ENCODE data around the gene SYS1.
"Not testable (repeated sequence)": the region's sequence is repeated elsewhere in the genome, so short reads cannot be mapped to it uniquely, and the experiment has no call there.

SYS1 gene

GRCh38 chr20:45350795-45351194, 12.2 kb upstream of the SYS1 start:
- intact Hi-C loops (cut with DNase I); DNase-seq: not testable (repeated sequence)

- no peak for DNase-seq
- intact Hi-C loops (cut with DNase I) = no loop called here
These were observed 10.2 kb upstream of the SYS1 start for GRCh38 chr20:45352729-45353128.

GRCh38 chr20:45353746-45354145, 9.2 kb upstream of the SYS1 start:
- no peak for DNase-seq
- intact Hi-C loops (cut with DNase I) = no loop called here

GRCh38 chr20:45354423-45355208, 8.3 kb upstream of the SYS1 start:
- no peak for DNase-seq
- intact Hi-C loops (cut with DNase I) = no loop called here

GRCh38 chr20:45355209-45356084, 7.5 kb upstream of the SYS1 start:
- intact Hi-C loops (cut with DNase I) = no loop called here
- DNase-seq = no peak

- peak in 36 of 42 donors; percentile 20 to 79 (median 51) for DNase-seq
- intact Hi-C loops (cut with DNase I) = no loop called here
These were observed 4.5 kb upstream of the SYS1 start for GRCh38 chr20:45358282-45359068.

GRCh38 chr20:45359069-45359405, 3.9 kb upstream of the SYS1 start:
- intact Hi-C loops (cut with DNase I) = no loop called here

GRCh38 chr20:45359406-45360148, 3.4 kb upstream of the SYS1 start:
- peak in 1 of 42 donors; percentile 4 for DNase-seq
- intact Hi-C loops (cut with DNase I) = no loop called here

More at GRCh38 chr20:45359069-45359405, 3.9 kb upstream of the SYS1 start:
- DNase-seq = no peak

GRCh38 chr20:45361793-45362192, 1.2 kb upstream of the SYS1 start:
- intact Hi-C loops (cut with DNase I) = no loop called here
- peak in 2 of 42 donors; percentile 11 to 14 for DNase-seq

GRCh38 chr20:45363611-45364492, 896 bp downstream of the SYS1 start:
- DNase-seq = peak in 4 of 42 donors; percentile 6 to 32 (median 23)
- intact Hi-C loops (cut with DNase I) = no loop called here

- peak in 4 of 42 donors; percentile 11 to 30 (median 22) for DNase-seq
- intact Hi-C loops (cut with DNase I) = no loop called here
These were observed 2.6 kb downstream of the SYS1 start for GRCh38 chr20:45365444-45365970.

- intact Hi-C loops (cut with DNase I) = no loop called here
- DNase-seq = peak in 7 of 42 donors; percentile 8 to 63 (median 35)
These were observed 3.2 kb downstream of the SYS1 start for GRCh38 chr20:45366192-45366591.

GRCh38 chr20:45366631-45367030, 3.7 kb downstream of the SYS1 start:
- DNase-seq = peak in 4 of 42 donors; percentile 7 to 32 (median 20)
- intact Hi-C loops (cut with DNase I) = no loop called here

GRCh38 chr20:45367126-45367525, 4.2 kb downstream of the SYS1 start:
- intact Hi-C loops (cut with DNase I) = no loop called here
- peak in 1 of 42 donors; percentile 25 for DNase-seq

GRCh38 chr20:45368221-45368980, 5.4 kb downstream of the SYS1 start:
- intact Hi-C loops (cut with DNase I) = no loop called here
- DNase-seq = peak in 5 of 42 donors; percentile 15 to 44 (median 37)

GRCh38 chr20:45370571-45371160, 7.7 kb downstream of the SYS1 start:
- DNase-seq = peak in 4 of 42 donors; percentile 3 to 29 (median 18)
- intact Hi-C loops (cut with DNase I) = loop anchor here (5.0 kb wide), 2 partner anchors 37 to 67 kb away; partner anchors contain the start of gene DBNDD2

Measured in head of caudate nucleus (tissue), 42 donors.